Hematopoietic multipotent progenitor cell (in vitro differentiated cells): ENCODE results near the gene DESI1. TPM values are rescaled to one million over a fixed set of nuclear protein-coding genes. Genes with fewer than 3 reads are reported as not detected.
"Not testable (repeated sequence)": the region's sequence is repeated elsewhere in the genome, so short reads cannot be mapped to it uniquely, and the experiment has no call there.

ENCODE experiments used
- DNase-seq, 3 donors: peaks; one replicate each; pipeline ENCODE4 v3.0.0-alpha.2; 2011 to 2015; ENCODE audit warnings: low read depth in 2 of 3, low spot score in 2 of 3
- total RNA-seq: library from RNA; depleted of rRNA; stranded (reverse); fragments of >200 nt; gene quantifications from one replicate; pipeline ENCODE4 v1.2.3, GENCODE V29; 2012

Gene DESI1
- total RNA-seq, 1 donor, result 6.7 TPM

DNA sequence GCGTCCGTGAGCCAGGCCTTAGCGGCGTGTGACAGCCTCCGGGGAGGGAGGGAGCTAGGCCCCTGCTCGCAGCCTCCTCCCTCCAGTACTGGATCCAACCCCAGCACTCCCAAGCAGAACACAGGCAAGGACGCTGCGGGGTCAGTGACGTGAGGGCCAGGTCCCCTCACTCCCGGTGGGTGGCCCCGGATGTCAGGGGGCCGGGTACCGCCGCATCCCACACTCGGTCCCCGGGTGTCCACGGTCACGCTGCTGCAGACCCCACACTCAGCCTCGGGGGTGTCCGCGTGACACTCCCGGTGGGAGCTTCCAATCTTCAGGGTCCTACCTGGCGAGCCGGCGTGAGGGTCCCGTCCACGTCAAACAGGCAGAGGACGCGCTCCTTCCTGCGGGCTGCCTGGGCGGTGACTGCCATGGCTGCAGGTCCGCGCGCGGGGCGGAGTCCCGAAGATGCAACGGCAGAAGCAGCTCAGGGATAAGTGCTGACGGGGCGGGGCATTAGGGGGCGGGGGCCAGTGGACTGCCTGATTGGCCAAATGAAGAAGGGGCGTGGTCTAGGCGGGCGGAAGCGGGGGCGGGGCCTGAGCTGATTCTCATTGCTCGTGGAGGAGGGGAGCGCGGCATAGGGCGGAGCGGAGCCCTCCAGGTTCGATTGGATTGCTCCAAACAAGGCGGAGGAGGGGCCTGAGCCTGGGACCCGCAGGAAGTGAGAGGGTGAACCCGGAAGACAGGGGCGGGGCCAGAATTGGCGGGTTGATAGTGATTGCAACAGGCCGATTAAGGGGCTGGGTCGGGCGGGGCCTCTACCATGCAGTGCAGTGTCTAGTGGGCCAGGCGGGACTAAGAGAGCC lies 31.2 kb downstream of the DESI1 start, which contains the start of gene PMM1:
PMM1 (minus strand) TSS at position 450 of the 851 bp plus-strand sequence; CDS start at position 415, 35 bp downstream.
- peak; percentile 98 to 100 (median 100) for DNase-seq

DNA sequence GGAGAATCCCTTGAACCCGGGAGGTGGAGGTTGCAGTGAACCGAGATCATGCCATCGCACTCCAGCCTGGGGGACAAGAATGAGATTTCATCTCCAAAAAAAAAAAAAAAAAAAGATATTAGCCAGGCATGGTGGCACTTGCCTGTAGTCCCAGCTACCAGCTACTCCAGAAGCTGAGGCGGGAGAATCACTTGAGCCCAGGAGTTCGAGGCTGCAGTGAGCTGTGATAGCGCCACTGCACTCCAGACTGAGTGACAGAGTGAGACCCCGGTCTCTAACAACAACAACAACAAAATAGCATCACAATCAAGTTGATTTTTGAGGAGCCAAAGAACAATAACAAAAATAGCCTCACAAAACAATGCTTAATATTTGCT lies 33.5 kb downstream of the DESI1 start:
- DNase-seq, result no peak

DNA sequence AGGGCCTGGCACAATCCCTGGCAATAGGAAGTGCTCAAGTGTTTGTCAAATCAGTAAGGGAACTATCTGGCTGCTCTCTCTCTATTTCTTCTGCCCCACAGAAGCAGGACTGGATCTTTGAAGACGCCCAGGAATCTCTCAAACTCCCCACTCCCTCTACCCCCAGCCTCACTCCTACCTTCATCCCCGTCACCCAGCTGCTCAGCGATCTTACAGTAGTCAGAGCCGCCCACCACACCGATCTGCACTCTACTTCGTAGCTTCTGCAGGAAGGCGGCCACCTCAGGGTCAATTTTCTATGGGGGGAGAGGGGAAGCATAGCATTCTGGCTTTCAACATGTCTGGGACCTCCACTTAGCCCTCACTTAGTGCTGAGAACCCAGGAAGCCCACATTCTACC lies 34.9 kb downstream of the DESI1 start:
- no peak for DNase-seq

DNA sequence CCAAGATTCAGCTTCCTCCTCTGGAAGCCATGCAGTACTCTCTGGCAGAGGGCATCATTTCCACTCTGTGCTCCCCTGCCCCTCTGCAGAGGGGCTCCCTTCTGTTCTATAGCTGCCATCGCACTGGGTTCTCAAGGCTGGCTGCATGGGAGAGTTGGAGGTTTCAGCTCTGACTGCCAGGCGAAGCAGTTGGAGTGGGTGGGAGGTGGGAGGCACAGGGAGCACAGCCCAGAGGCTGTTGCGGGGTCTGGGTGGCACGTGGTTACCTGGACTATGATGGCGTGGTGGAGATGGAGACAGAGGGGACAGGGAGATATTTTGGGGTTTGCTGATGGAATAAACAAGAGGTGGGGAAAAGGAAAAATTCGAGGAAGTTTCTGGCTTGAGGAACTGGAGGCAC lies 36.0 kb downstream of the DESI1 start:
- DNase-seq, result no peak

DNA sequence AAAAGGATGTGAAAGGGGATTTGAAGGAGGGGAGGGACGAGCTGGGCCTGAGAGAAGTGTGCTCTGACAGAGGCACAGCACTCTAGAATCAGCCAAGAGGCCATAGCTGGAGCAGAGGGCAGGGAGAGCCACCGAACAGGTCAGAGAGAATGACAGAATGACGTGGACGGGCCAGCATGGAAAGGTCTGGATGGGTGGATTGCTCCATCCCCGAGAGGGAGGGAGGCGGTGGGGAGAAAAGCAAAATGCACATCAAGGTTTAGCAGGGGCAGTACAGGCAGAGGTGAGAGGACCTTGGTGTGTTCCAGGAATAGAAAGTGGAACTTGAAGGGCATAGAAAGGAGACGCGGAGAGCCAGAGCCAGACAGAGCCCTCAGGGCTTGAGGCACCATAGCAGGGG lies 38.1 kb downstream of the DESI1 start:
- no peak for DNase-seq

DNA sequence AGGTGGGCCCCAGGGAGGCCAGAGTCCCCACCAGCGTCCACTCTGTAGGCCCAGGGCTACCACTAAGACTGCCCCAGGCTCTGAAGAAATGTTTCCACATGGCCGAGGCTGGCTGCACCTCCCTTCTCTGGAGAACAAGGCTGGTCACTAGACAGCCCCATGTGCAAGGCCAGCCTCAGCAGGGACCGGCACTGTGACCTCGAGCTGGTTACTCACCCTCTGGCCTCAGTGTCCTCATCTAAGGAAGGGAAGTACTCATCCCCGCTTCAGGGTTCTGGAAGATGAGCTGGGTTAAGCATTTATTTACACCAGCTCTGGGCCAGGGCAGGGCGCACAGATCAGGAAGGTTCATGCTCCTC lies 40.9 kb downstream of the DESI1 start:
- no peak for DNase-seq

DNA sequence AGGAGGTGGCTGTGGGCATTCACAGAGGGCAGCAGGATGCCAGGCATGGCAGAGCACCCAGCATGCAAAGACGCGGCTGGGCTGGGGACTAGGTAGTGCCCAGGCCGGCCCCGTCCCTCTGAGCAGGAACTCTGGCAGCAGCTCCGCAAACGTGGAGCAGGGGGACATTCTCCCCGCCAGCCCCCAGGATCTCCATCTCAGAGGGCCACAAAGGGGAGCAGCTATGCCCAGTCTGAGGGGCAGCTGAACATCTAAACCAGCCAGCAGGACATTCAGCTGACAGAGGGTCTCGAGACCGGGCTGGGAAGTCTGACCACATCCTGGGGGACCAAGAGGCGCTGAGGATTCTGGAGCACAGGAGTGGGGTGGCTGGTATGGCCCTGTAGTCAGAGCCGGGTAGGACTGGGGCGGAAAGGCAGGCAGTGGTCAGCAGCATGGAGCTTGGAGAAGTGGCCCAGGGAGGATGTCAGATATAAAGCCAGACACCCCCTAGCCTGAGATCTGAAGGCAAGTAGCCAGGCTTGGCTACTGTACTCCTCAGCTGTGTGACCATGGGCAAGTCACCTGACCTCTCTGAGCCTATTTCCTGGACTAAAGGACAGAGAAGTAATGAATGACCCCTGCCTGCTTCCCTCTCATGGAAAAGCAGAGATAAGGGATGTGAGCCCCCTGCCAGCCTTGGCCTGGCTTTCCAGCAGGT lies 41.4 kb downstream of the DESI1 start:
- no peak for DNase-seq

DNA sequence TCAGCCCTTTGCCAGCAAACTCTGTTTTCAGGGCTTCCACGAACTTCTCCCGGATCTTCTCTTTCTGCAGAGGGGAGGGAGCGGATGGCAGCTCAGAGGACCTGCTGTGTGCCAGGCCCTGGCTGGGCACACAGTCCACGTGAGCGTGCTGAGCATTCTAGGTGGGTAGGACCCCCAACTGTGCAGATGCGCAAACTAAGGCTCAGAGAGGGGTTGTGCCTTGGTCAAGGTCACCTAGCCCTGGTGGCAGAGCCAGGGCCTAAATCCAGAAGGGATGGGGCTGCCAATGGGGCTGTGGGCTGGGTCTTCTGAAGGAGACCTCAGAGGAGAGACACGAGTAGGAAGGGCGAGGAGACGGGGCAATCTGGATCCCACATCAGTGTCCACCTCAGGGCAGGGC lies 42.0 kb downstream of the DESI1 start:
- no peak for DNase-seq

DNA sequence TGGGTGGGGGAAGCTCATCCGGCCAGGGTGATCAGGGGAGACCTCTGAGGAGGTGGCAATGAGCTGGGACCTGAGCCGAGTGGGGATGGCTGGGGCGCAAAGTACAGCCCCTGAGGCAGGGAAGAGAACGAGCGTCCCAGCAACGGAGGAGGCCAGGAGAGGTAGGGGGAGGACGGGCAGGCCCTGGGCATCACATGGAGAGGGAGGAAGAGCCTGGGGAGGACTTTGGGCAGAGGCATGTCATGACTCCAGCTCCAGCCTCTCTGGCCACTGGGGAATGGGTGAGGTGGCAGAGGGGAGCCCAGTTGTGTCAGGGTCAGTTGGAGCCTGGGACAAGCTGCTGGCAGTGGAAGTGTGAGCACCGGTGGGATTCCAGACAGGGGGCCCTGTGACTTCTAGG lies 42.7 kb downstream of the DESI1 start:
- no peak for DNase-seq

DNA sequence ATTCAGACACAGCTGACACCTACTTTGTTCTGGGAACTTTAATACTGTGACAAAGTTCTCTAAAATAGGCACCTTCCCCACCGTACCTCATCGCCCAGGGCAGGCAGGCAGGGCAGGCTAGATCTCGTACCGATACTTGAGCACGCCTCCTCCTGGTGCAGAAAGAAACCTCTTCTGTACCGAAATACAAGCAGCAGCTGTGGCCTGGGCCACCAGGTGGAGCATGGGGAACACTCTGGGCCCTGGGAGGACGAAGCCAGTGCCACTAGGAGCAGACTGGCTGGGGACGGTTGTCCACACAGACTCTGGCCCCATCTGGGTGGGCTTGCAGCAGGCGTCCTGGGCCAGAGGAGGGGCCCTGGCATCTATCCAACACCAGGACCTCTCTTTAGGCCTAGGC lies 44.0 kb downstream of the DESI1 start:
- peak in 2 of 3 donors; percentile 68 to 80 for DNase-seq

DNA sequence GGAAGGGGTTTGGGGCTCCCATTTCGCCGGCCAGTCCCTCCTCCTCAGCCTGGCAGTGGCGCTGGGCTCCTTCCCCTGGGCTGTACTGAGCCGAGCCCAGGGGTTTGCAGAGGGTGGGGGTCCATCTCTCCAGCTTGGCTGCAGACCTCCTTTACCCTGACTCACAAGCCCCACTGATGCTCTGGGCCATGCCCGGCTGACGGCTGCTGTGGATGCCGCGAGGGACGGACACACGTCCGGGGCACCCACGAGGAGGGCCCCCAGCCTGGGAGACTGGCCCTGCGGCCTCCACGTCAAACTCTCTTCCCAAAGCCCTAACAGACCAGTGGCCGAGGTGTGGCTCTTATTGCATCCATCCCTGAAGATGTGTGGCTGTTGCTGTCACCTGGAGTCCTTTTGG lies 45.3 kb downstream of the DESI1 start:
- DNase-seq, result no peak

DNA sequence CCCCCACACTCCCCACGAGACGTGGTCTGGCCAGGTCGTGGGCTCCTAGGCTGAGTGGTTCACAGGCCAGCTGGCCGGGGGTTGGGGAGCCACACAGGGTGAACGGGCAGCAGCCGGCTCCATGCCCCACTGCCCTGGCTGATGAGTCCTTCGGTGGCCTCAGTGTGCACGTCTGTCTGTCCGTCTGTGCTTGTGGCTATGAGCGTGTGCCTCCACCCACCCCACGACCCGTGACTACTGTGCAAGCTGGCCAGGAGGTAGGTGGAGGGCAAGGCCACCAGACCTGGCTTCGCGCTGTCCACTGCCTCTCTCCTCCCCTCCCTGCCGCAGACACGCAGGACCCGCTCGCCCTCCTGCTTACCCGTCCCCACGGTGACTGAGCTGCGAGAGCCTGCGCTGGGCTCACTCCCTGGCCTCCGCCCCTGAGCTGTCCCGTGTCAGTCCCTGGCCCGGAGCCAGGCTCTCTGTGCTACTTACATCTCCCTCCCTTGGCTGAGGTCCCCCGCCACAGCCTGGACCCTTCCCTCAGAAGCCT lies 45.9 kb downstream of the DESI1 start:
- no peak for DNase-seq

DNA sequence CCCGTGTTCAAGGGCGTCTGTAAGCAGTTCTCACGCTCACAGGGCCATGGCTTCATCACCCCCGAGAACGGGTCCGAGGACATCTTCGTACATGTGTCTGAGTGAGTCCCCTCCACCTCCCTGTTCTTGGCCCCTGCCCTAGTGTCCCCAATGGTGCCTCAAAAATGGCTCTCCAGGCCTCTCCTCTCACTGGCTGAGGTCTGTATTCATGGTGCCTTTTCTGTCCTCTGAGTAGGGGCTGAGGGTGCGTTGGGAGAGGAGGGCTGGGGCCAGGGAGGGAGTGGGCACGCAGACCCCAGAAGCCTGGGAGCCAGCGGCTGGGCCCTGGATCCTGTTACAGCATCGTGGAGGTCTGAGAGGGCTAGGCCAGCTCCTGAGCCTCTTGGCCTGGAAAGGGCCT lies 47.2 kb downstream of the DESI1 start:
- DNase-seq, result no peak

DNA sequence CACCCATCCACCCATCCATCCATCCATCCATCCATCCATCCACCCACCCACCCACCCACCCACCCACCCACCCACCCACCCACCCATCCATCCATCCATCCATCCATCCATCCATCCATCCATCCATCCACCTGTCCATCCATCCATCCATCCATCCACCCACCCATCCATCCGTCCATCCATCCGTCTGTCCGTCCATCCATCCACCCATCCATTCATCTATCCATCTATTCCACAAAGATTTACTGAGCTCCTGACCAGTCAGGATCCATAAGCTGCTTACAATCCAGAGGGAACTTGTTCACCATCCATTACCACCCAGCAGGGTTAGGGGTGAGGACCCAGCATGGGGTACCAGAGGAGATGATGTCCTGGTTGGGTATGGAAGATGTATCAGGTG lies 48.5 kb downstream of the DESI1 start:
- DNase-seq, result not testable (repeated sequence)

DNA sequence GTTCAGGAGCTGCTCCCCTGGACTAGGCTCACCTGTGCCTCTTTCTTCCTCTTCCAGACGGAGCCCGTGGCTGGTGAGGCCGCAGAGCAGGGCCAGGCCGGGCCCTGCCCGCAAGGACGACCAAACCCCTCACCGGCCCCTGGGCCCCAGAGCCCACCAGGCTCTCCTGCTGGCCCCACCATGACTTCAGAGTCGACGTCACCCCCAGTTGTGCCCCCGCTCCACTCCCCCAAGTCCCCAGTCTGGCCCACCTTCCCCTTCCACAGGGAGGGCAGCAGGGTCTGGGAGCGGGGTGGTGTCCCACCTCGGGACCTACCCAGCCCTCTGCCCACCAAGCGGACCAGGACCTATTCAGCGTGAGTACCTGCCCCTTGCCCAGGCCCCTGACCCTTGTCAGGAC lies 49.1 kb downstream of the DESI1 start:
- no peak for DNase-seq

DNA sequence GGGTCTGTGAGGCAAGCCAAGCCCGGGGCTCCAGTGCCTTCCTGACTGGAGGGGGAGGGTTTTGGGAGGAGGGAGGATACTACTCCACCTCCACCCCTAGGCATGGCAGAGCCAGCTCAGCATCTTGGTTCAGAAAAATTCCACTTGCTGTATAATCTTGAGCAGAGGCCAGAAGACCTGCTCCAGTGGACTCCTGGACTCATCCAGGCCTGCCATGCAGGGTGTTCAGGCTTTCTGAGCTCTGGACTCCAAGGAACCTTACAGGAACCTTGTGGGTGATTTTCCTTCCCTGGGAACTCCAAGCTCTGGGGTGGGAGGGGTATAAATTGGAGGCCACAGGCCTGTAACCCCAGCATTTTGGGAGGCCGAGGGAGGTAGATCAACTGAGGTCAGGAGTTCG lies 50.6 kb downstream of the DESI1 start:
- DNase-seq, result no peak

DNA sequence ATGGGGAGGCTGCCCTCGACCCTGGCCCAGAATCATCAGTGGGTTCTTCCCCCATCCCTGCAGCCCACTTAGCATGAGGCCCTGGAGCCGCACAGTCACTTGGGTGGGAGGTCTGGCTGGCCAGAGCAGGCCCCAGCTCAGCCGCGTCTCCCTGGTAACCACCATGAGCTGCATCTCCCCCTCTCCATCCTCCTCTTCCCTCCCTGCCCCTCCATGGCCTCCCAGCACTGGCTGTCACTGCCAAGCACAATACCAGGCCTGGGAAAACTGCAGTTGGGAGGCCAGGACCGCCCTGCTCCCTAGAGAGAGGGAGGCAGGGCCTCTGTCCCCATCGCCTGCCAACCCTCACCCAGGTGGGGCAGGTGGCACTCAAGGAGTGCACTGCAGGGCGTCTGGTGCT lies 52.0 kb downstream of the DESI1 start:
- no peak for DNase-seq

DNA sequence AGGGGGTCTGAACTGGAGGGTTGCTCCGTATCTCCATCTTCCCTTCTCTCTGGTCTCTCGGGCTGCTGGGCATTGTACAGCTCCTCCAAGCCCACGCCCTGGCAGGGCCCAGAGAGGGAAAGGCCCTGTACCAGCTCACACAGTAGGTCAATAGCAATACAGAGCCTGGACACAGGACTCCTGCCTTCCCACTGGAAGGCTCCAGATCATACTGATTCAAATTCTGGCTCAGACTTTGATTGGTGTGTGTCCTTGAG lies 53.4 kb downstream of the DESI1 start:
- no peak for DNase-seq

DNA sequence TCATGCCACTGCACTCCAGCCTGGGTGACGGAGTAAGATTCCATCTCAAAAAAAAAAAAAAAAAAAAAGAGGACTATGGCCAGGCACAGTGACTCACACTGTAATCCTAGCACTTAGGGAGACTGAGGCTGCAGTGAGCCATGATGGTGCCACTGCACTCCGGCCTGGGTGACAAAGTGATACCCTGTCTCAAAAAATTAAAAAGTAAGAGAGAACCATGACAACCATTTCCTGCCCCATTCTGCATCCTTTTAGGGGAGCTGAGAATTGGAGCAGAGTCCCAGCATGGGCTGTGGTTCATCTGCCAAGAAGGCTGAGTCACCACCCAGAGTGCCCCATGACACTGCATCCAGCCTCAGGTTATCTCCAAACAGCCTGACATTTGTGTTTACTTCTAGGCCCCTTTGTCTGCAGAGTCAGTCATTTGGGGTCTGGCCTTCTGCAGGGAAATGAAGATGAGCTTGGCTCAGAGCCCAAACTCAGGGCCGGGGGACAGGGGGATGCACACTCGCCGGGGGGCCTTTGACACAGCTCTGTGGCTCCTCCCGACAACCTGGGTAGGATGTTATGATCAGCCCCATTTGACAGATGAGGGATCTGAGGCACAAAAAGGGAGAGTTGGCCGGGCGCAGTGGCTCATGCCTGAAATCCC lies 55.3 kb downstream of the DESI1 start:
- DNase-seq, result peak in 2 of 3 donors; percentile 81 to 82

DNA sequence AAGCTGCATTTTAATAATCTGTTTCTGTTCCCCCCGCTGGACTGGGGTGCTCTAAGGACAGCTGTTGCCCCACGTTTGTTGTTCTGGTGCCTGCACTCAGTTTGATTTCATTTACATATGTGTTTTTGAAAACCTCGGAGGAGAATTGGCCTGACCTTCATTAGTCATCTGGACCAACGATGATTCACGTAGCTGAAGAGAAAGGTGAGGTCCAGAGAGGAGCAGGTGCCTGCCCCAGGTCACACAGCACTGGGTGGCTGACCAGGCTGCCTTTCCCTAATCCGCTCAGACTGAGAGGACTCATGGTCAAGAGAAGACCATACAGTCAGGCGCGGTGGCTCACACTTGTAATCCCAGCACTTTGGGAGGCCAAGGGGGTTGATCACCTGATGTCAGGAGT lies 56.3 kb downstream of the DESI1 start:
- no peak for DNase-seq

DNA sequence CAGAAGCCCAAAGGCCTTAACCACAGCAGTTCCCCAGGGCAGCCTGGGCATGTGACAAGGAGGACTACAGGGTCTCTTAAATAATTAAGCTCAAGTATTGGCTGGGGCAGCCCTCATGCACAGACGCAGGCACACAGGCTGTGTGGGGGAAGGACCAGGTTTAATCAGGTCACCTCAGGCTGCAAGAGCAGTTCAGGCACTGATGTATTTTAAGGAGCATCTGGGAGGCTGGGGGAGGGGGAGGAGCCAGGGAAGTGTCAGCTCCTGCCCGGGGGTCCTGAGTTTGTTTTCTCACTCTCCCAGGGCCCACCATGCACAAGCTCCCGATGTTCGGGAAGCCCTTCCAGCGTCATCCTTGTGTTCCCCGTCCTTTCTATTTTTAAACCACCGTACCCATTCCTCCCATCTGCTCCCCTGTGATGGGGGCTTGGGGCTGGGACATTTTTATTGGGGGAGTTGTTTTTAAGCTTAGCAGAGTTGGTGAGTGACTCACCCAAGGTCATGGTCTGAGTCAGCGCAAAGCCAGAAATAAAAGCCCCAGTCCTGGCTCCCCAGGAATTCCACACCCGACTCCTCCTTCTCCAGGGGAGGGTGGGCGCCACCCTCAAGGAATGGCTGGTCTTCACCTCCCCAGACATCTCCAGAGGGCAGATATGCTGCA lies 57.7 kb downstream of the DESI1 start:
- no peak for DNase-seq
